GM18870 (cell line): ENCODE results near the gene HCRTR2.
A peak's percentile ranks its signal among the peaks of the same experiment; 100 is the strongest.
"Not testable (repeated sequence)": the region's sequence is repeated elsewhere in the genome, so short reads cannot be mapped to it uniquely, and the experiment has no call there.

Experiments
- ATAC-seq: cut with Tn5 transposase; IDR thresholded peaks from one replicate; pipeline ENCODE4 v1.9.1; 2021; ENCODE audit warnings: moderate library complexity; ENCODE audit not compliant: unreplicated experiment

Gene HCRTR2

GRCh38 chr6:55210952-55211351 is 36.6 kb downstream of the HCRTR2 start:
- no peak for ATAC-seq

- no peak for ATAC-seq
These were observed 37.8 kb downstream of the HCRTR2 start for GRCh38 chr6:55212156-55212555.

GRCh38 chr6:55220961-55221360 is 46.6 kb downstream of the HCRTR2 start:
- no peak for ATAC-seq

- no peak for ATAC-seq
These were observed 53.5 kb downstream of the HCRTR2 start for GRCh38 chr6:55227862-55228261.

GRCh38 chr6:55239099-55239498 is 64.8 kb downstream of the HCRTR2 start:
- ATAC-seq: no peak

- ATAC-seq: not testable (repeated sequence)
These were observed 66.8 kb downstream of the HCRTR2 start for GRCh38 chr6:55240975-55241605.

GRCh38 chr6:55250400-55250799 is 76.1 kb downstream of the HCRTR2 start:
- ATAC-seq: no peak

GRCh38 chr6:55255113-55255512 is 80.8 kb downstream of the HCRTR2 start:
- ATAC-seq: no peak

GRCh38 chr6:55260181-55260580 is 85.9 kb downstream of the HCRTR2 start:
- ATAC-seq: no peak

- ATAC-seq: no peak
These were observed 91.2 kb downstream of the HCRTR2 start for GRCh38 chr6:55265409-55266114.

GRCh38 chr6:55266896-55267295 is 92.6 kb downstream of the HCRTR2 start:
- ATAC-seq: no peak

GRCh38 chr6:55276745-55277530 is 102.6 kb downstream of the HCRTR2 start:
- peak; percentile 70 for ATAC-seq

- ATAC-seq: no peak
These were observed 103.3 kb downstream of the HCRTR2 start for GRCh38 chr6:55277646-55278045.

GRCh38 chr6:55281215-55281614 is 106.9 kb downstream of the HCRTR2 start:
- no peak for ATAC-seq

- no peak for ATAC-seq
These were observed 107.8 kb downstream of the HCRTR2 start for GRCh38 chr6:55282115-55282514.

GRCh38 chr6:55286824-55287223 is 112.5 kb downstream of the HCRTR2 start:
- no peak for ATAC-seq

- no peak for ATAC-seq
These were observed 116.4 kb downstream of the HCRTR2 start for GRCh38 chr6:55290736-55291135.

- no peak for ATAC-seq
These were observed 118.8 kb downstream of the HCRTR2 start for GRCh38 chr6:55293116-55293515.

- not testable (repeated sequence) for ATAC-seq
These were observed 122.9 kb downstream of the HCRTR2 start for GRCh38 chr6:55297214-55297613.

GRCh38 chr6:55299286-55299985 is 125.1 kb downstream of the HCRTR2 start:
- no peak for ATAC-seq

- ATAC-seq: no peak
These were observed 130.4 kb downstream of the HCRTR2 start for GRCh38 chr6:55304747-55305146.
